ENCODE measurements around the gene NLN.
A peak's percentile ranks its signal among the peaks of the same experiment; 100 is the strongest.
"Not testable (repeated sequence)": the region's sequence is repeated elsewhere in the genome, so short reads cannot be mapped to it uniquely, and the experiment has no call there.

The NLN gene

DNA sequence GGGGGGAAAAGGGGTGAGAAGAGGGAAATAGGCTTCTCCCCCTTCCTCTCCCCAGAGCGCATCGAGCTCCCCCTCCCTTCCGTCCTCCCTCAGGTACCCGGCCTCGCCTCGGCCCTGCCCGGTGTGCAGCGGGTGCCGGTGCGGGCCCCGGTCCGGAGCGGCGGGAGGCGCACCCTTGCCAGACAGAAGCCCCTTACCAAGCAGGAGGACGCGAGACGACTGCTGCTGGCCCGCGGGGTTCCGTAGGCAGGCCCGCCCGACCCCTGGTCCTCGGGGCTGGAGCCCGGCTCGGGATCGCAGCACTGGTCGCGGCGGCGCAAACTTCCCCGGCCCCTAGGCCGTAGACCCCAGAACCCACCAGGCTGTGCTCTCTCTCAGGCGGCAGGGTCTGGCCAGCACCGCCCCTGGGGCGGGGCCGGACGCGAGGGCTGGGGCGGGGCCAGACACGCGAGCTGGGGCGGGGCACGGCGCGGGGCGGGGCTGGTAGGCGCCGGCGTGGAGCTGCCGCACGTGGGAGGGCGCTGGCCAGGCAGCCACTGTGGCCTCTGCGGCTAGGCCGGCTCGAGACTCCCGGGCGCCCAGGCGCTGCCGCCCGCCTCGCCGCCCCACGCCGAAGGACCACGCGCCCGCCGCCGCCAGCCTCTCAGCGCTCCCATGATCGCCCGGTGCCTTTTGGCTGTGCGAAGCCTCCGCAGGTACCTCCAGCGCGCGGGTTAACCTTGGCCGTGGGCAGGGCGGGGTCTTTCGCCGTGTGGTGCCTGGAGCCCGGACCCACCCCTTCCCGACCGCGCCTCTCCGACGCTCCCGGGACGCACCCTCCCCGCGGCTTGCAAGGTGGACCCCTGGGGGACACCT, at the start of gene NLN, which contains the start of gene SGTB:
TSS of gene NLN (plus strand) at position 486 of the 855 bp plus-strand sequence. CDS start at position 655, 169 bp downstream.
TSS of gene SGTB (minus strand) at position 390 of the 855 bp plus-strand sequence. CDS start 1,302 bp downstream, outside the sequence.
- Histone ChIP-seq H3K9ac (ENCODE audit: low read length) (peak within 1 kb of the TSS; percentile 36), H3K27me3 (ENCODE audit: control insufficient read depth in 1 of 2, insufficient read depth in 2 of 2, low read length in 2 of 2) (no peaks in the 10 kb centered on the region), H3K9me3 (ENCODE audit: low read length) (no peaks in the 10 kb centered on the region), H3K27ac (ENCODE audit: low read depth, low read length) (peak within 1 kb of the TSS; percentile 86), H3K4me3 (ENCODE audit: low read depth in 1 of 2, low read length in 2 of 2) (peak within 1 kb of the TSS; percentile 89 to 98), H3K36me3 (ENCODE audit: insufficient read depth, low read length) (no peaks in the 10 kb centered on the region), H3K4me1 (ENCODE audit: insufficient read depth, low read length) (peaks cover 15% of the 10 kb centered on the region)

DNA sequence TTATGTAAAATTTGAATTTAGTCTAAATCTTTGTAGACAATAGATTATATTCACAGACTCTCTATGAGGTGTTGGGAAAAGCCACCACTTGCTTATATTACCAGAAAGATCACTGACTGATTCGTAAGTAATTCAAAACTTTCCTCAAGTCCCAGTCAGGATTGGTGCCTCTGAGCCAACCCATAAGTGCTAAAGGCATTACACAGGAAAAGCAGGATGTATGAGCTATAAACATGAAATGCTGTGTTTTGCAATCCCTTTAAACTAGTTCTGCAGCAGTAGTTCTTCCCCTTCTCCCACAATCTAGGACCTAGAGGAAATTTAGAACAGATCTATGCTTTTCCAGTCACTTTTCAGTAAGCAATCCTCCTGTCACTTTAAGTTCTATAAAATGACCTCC, 49.2 kb upstream of the NLN start:
- Histone ChIP-seq H3K27me3 (ENCODE audit: control insufficient read depth in 1 of 2, insufficient read depth in 2 of 2, low read length in 2 of 2) (no peaks in the 10 kb centered on the region), H3K4me1 (ENCODE audit: insufficient read depth, low read length) (no peaks in the 10 kb centered on the region), H3K9ac (ENCODE audit: low read length) (no peak overlapping the region), H3K4me3 (ENCODE audit: low read depth in 1 of 2, low read length in 2 of 2) (no peak overlapping the region), H3K27ac (ENCODE audit: low read depth, low read length) (no peak overlapping the region), H3K9me3 (ENCODE audit: low read length) (no peaks in the 10 kb centered on the region), H3K36me3 (ENCODE audit: insufficient read depth, low read length) (peaks cover 17% of the 10 kb centered on the region)

DNA sequence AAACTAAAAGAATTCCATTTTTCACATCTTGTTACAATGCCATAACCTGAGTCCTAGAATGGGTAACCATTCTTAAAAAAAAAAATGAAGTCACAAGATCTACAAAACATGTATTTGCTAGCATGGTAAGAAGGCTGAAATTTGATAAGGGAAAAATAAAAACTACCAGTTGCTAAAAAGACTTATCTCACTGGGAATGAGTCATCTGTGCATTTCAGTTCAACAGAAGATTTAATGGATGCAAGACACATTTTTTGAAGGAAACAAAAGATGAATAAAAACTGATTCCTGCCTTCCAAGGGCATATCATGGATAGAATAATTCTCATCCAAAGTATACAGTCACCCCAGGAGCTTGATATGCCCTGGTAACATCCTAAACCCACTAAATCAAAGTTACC, 47.3 kb upstream of the NLN start:
- Histone ChIP-seq H3K4me1 (ENCODE audit: insufficient read depth, low read length) (no peaks in the 10 kb centered on the region), H3K9ac (ENCODE audit: low read length) (no peak overlapping the region)

DNA sequence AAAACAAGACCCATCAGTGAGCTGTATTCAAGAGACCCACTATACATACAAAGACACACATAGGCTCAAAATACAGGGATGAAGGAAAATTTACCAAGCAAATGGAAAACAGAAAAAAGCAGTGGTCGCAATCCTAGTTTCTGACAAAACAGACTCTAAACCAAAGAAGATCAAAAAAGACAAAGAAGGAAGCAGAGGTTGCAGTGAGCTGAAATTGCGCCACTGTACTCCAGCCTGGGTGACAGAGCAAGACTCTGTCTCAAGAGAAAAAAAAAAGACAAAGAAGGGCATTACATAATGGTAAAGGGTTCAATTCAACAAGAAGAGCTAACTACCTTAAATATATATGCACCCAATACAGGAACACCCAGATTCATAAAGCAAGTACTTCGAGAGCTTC, 45.9 kb upstream of the NLN start:
- not testable (repeated sequence) for H3K27ac ChIP-seq (ENCODE audit: low read depth, low read length); H3K9ac ChIP-seq (ENCODE audit: low read length); H3K9me3 ChIP-seq (ENCODE audit: low read length); H3K4me1 ChIP-seq (ENCODE audit: insufficient read depth, low read length); H3K27me3 ChIP-seq (ENCODE audit: control insufficient read depth in 1 of 2, insufficient read depth in 2 of 2, low read length in 2 of 2); H3K4me3 ChIP-seq (ENCODE audit: low read depth in 1 of 2, low read length in 2 of 2)
- H3K36me3 ChIP-seq (ENCODE audit: insufficient read depth, low read length) = peaks cover 26% of the 10 kb centered on the region

More for the DNA sequence above, 47.3 kb upstream of the NLN start:
- H3K36me3 ChIP-seq (ENCODE audit: insufficient read depth, low read length) = peaks cover 18% of the 10 kb centered on the region
- no peaks in the 10 kb centered on the region for H3K9me3 ChIP-seq (ENCODE audit: low read length)
- H3K27ac ChIP-seq (ENCODE audit: low read depth, low read length) = no peak overlapping the region
- H3K4me3 ChIP-seq (ENCODE audit: low read depth in 1 of 2, low read length in 2 of 2) = no peak overlapping the region
- no peaks in the 10 kb centered on the region for H3K27me3 ChIP-seq (ENCODE audit: control insufficient read depth in 1 of 2, insufficient read depth in 2 of 2, low read length in 2 of 2)

DNA sequence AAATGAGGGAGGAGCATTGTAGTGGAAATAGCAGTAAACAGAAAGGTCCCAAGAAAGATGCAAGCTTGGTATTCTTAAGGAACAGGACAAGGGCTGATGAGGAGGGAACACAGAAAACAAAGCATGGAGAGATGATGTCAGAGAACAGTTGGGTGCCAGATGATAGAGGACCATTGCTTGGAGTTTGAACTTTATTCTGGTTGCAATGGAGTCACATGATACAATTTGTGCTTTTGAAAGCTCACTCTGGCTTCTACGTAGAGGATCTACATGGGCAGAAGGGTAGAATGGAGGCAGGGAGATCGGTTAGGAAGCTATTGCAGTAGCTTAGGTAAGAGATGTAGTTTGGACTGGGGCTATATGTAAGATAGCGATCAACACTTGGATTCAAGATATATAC, 39.9 kb upstream of the NLN start:
- no peak overlapping the region for H3K27ac ChIP-seq (ENCODE audit: low read depth, low read length)
- H3K27me3 ChIP-seq (ENCODE audit: control insufficient read depth in 1 of 2, insufficient read depth in 2 of 2, low read length in 2 of 2) = no peaks in the 10 kb centered on the region
- H3K4me3 ChIP-seq (ENCODE audit: low read depth in 1 of 2, low read length in 2 of 2) = no peak overlapping the region
- peaks cover 18% of the 10 kb centered on the region for H3K36me3 ChIP-seq (ENCODE audit: insufficient read depth, low read length)
- H3K9ac ChIP-seq (ENCODE audit: low read length) = no peak overlapping the region
- no peaks in the 10 kb centered on the region for H3K4me1 ChIP-seq (ENCODE audit: insufficient read depth, low read length)
- no peaks in the 10 kb centered on the region for H3K9me3 ChIP-seq (ENCODE audit: low read length)

DNA sequence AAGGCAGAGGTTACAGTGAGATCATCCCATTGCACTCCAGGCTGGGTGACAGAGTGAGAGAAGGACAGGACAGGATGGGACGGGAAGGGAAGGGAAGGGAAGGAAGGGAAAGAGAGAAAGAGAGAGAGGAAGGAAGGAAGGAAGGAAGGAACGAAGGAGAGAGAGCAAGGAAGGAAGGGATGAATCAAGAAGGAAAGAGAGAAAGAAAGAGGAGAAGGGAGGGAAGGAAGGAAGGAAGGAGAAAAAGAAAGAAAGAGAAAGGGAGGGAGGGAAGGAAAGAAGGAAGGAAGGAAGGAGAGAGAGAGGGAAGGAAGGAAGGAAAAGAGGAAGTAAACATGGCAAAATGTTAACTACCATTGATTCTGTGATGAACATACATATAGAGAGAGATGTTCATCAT, 28.9 kb upstream of the NLN start:
- Histone ChIP-seq H3K27ac (ENCODE audit: low read depth, low read length) (no peak overlapping the region), H3K27me3 (ENCODE audit: control insufficient read depth in 1 of 2, insufficient read depth in 2 of 2, low read length in 2 of 2) (no peaks in the 10 kb centered on the region), H3K36me3 (ENCODE audit: insufficient read depth, low read length) (no peaks in the 10 kb centered on the region), H3K9ac (ENCODE audit: low read length) (no peak overlapping the region), H3K4me1 (ENCODE audit: insufficient read depth, low read length) (no peaks in the 10 kb centered on the region), H3K4me3 (ENCODE audit: low read depth in 1 of 2, low read length in 2 of 2) (no peak overlapping the region), H3K9me3 (ENCODE audit: low read length) (no peaks in the 10 kb centered on the region)

DNA sequence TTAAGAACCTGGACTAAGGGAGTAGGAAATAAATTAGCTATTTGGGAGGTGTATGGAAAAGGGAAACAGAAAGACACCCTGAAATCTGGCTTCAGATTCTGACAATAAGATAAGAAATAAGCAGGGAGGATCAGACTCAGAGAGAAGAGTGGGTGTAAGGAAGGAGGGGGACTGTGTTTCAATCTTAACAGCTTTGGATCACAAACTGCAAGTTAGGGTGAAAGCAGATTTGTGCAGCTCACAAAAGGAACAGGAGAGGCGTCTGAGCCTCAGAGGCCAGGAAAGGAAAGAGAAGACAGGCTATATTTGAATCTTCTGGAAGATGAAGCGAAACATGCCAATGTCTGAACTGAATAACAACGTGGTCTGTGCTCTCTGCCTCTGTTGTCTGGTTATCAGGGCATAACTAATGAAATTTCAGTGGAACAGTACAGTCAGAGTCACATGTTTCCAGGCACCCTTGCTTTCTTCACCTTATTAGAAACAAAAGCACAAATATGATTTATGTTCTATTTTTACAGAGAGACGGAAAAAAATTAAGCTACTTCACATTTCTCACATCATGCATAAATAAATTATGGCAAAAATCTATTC, 26.7 kb upstream of the NLN start:
- Histone ChIP-seq H3K27me3 (ENCODE audit: control insufficient read depth in 1 of 2, insufficient read depth in 2 of 2, low read length in 2 of 2) (no peaks in the 10 kb centered on the region), H3K9me3 (ENCODE audit: low read length) (no peaks in the 10 kb centered on the region), H3K36me3 (ENCODE audit: insufficient read depth, low read length) (peaks cover 5% of the 10 kb centered on the region), H3K4me3 (ENCODE audit: low read depth in 1 of 2, low read length in 2 of 2) (no peak overlapping the region), H3K9ac (ENCODE audit: low read length) (no peak overlapping the region), H3K4me1 (ENCODE audit: insufficient read depth, low read length) (no peaks in the 10 kb centered on the region), H3K27ac (ENCODE audit: low read depth, low read length) (no peak overlapping the region)

DNA sequence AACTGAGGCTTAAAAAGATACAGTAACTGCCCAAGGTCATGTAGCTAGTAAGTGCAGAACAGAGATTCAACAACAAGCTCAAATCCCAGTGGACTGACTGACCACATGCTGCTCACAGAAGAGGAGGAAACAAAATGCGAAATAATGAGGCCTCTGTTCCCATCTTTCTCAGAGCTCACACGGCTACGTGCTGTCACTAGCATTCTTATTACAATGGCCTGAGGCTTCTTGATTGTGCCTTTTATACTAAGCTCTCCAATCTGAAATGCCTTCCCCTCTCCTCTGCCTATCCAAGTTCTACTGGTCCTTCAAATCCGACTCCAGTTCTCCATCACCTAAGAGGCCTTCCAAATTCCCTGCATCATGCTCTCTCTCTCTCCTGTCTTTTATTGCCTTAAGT, 26.1 kb upstream of the NLN start:
- peaks cover 5% of the 10 kb centered on the region for H3K36me3 ChIP-seq (ENCODE audit: insufficient read depth, low read length)
- no peaks in the 10 kb centered on the region for H3K4me1 ChIP-seq (ENCODE audit: insufficient read depth, low read length)
- H3K9ac ChIP-seq (ENCODE audit: low read length) = no peak overlapping the region
- H3K9me3 ChIP-seq (ENCODE audit: low read length) = no peaks in the 10 kb centered on the region
- no peak overlapping the region for H3K4me3 ChIP-seq (ENCODE audit: low read depth in 1 of 2, low read length in 2 of 2)
- H3K27ac ChIP-seq (ENCODE audit: low read depth, low read length) = no peak overlapping the region
- H3K27me3 ChIP-seq (ENCODE audit: control insufficient read depth in 1 of 2, insufficient read depth in 2 of 2, low read length in 2 of 2) = no peaks in the 10 kb centered on the region

DNA sequence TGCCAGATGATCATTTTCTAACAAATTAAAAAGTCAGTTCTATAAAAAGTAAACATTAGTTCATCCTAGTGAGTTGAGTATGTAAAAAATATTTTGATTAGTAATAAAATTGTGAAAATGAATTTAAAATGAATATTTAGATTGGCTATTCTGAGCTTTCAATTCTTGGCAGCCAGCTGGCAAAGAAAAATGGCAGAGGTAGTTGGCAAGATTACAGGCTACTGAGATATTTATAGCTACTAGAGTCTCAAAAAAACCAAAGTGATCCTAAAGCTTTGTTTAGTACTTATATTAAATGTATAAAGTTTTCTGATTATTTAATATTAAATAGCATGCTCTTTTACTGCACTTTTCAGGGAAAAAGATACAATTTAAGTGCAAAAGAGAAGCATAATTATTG, 25.1 kb upstream of the NLN start:
- Histone ChIP-seq H3K4me1 (ENCODE audit: insufficient read depth, low read length) (no peaks in the 10 kb centered on the region), H3K36me3 (ENCODE audit: insufficient read depth, low read length) (peaks cover 5% of the 10 kb centered on the region), H3K4me3 (ENCODE audit: low read depth in 1 of 2, low read length in 2 of 2) (no peak overlapping the region), H3K27ac (ENCODE audit: low read depth, low read length) (no peak overlapping the region), H3K9ac (ENCODE audit: low read length) (no peak overlapping the region), H3K9me3 (ENCODE audit: low read length) (no peaks in the 10 kb centered on the region), H3K27me3 (ENCODE audit: control insufficient read depth in 1 of 2, insufficient read depth in 2 of 2, low read length in 2 of 2) (no peaks in the 10 kb centered on the region)

DNA sequence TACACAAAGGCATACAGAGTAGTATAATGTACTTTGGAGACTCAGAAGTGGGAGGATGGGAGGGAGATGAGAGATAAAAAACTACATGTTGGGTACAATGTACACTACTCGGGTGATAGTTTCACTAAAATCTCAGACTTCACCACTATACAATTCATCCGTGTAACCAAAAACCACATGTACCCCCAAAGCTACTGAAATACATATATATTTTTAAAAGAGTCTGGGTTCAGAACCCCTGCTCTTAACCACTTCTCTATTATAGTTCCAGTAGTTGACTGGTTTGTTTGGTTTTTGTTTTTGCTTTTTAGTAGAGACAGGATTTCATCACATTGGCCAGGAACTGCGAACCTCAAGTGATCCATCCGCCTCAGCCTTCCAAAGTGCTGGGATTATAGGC, 22.7 kb upstream of the NLN start:
- Histone ChIP-seq H3K27ac (ENCODE audit: low read depth, low read length) (no peak overlapping the region), H3K27me3 (ENCODE audit: control insufficient read depth in 1 of 2, insufficient read depth in 2 of 2, low read length in 2 of 2) (no peaks in the 10 kb centered on the region), H3K36me3 (ENCODE audit: insufficient read depth, low read length) (peaks cover 5% of the 10 kb centered on the region), H3K4me3 (ENCODE audit: low read depth in 1 of 2, low read length in 2 of 2) (no peak overlapping the region), H3K4me1 (ENCODE audit: insufficient read depth, low read length) (no peaks in the 10 kb centered on the region), H3K9ac (ENCODE audit: low read length) (no peak overlapping the region), H3K9me3 (ENCODE audit: low read length) (no peaks in the 10 kb centered on the region)

DNA sequence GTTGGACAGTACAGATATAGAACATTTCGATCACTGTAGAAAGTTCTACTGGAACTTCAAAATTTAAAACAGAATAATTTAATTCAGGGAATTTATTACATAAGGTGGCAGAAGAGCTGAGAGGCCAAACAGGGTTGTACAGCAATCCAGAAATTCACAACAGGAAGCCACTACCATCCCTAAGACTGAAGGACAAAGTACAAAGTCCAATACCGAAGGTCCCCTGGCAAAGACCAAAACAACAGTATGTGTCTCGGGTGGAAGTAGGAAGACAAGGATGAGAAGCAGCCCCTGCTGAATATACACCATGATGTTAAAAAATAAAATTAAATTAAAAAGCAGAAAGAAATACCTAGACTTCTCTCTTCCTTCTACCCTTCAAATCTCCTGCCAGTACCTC, 20.0 kb upstream of the NLN start:
- Histone ChIP-seq H3K4me3 (ENCODE audit: low read depth in 1 of 2, low read length in 2 of 2) (no peak overlapping the region), H3K27ac (ENCODE audit: low read depth, low read length) (no peak overlapping the region), H3K36me3 (ENCODE audit: insufficient read depth, low read length) (peaks cover 5% of the 10 kb centered on the region)

More for the DNA sequence above, 20.0 kb upstream of the NLN start:
- Histone ChIP-seq H3K4me1 (ENCODE audit: insufficient read depth, low read length) (no peaks in the 10 kb centered on the region), H3K9ac (ENCODE audit: low read length) (no peak overlapping the region), H3K27me3 (ENCODE audit: control insufficient read depth in 1 of 2, insufficient read depth in 2 of 2, low read length in 2 of 2) (no peaks in the 10 kb centered on the region), H3K9me3 (ENCODE audit: low read length) (no peaks in the 10 kb centered on the region)
